Measurements from ENCODE around the gene PRR35.

PRR35 gene

GRCh38 chr16:528111-529011 is 31.8 kb upstream of the PRR35 start:
- DNase-seq (ENCODE audit: low spot score) = no peak

GRCh38 chr16:529012-529575 is 31.1 kb upstream of the PRR35 start:
- no peak for DNase-seq (ENCODE audit: low spot score)

DNA sequence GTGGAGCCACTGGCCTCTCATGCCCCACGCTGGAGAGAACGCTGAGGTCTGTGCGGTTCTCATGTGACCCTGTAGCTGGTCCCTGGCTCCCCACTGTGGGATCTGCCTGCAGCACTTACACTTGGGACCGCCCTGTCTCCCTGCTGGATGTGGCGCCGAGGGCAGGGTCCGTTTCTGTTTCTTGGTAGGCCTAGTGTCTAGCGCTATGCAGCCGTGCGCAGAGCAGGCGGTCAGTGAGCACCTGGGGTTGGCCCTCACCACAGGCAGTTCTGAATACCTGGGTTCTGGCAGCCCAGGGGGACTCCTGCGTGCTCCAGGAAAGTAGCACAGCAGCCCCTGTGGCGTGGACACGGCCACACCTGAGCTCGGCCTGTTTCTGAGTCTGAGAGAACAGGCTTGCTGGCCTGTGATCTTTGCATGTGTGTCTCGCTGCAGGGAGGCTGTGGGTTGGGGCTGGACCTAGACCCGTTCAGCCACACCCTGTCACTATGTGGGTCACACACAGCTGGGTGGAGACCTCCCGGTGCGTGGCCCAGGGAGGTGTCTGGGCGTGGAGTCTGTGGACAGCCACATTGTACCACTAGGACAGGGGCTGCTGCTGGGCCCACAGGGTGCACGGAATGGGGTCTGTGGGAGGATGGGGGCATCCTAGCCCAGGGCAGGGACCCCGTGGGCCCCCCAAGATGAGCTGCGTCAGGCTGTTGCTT is 29.9 kb upstream of the PRR35 start:
- DNase-seq (ENCODE audit: low spot score) = no peak

- no peak for DNase-seq (ENCODE audit: low spot score)
These were observed 28.6 kb upstream of the PRR35 start for GRCh38 chr16:531494-532125.

DNA sequence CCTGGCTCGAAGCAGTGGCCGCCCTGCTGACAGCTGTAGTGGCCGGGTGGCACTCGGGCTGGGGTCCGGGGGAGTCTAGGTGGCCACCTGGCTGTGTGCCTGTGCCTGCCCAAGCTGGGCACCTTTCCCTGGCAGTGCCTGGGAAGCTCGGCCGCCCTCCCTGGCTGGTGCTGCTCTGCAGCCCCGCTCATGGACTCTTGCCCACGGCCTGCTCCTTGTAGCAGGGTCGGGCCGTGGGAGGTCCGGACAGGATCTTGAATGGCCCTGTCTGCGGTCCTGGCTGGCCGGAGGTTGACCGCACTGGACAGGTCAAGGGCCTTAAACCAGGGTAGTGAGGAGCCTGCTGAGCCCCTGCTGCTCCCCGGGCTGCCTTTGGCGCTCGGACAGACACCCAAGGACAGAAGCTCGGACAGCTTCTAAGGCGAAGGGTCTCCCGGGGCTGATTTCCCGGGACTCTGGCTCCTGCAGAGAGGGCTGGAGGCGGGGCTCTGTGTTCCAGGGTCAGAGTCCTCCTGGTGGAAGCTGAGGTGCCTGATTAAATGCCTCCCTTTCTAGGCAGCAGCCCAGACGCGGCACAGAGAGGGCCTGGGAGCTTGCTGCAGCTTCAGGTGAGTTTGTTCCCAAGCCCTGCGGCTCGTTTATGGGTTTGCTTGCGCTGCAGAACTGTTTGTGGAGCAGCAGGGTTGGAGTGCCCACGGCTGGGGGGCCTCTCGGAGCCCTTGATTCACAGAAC is 26.6 kb upstream of the PRR35 start:
- DNase-seq (ENCODE audit: low spot score) = no peak

- no peak for DNase-seq (ENCODE audit: low spot score)
These were observed 26.1 kb upstream of the PRR35 start for GRCh38 chr16:534135-534534.

DNA sequence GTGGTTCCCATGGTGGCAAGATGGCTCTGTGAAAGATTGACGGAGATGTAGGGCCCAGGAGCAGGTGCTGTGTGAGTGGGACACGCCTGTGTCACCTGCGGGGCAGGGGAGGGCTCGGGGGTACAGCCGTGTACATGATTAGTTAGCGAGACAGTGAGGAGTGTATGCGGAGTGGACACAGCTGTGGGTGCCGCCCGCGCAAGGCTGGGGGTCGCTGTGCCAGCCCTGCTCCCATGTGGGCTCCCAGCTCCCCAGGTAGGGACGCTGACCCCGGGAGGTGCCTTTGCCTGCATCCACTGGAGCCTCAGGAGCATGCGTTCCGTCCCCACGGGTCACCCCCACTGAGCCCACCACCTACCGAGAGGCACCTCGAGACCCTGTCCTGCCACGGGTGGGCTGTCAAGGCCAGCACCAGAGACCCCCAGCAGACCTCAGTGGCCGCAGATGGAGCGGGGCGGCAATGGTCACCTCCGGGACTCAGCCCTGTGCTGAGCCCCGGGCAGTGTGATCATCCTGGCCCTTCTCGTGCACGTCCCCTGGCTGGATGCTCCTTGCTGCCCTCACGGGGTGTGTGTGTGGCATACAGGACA is 25.2 kb upstream of the PRR35 start:
- DNase-seq (ENCODE audit: low spot score) = no peak

DNA sequence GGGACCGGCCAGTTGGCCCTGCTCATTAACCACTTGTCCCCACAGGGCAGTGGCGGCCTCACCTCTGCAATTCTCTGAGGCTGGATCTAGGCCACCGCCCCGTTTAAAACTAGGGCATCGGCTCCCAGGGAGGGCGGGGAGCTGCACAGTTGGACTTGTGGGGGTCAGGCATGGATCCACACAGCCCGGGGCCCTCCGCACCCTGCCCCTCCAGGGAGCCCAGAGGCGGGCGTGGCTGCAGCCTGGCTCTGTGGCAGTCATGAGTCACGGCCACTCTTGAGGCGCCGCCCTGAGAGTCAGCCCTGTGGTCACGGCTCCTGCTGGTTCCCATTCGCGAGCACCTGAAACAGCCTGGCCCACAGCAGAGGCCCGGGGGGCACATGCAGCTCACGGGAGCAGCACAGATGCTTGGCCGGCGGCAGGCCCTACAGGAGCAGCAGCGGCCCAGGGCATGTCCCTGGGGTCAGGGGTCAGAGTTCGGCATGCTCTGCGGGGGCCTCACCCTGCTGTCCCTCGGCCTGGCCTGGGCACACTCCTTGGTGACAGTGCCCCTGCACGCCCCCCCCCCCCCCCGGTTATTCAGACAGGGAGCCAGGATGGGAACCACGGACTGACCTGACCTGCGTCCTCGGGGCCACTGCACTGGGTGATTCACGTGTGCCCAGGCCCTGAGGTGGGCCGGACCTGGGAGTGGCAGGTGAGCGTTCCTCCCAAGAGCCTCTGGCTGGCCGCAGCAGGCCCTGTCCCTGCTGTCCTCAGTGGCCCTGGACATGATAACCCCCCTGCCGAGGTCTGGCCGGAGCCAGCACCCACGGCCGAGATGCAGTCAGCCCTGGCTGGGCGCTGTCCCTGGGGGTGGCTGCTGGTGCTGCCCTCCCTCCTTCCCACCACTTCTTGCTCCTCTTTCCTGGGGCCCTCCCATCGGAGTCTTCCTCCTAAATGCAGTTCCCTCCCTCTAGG is 24.5 kb upstream of the PRR35 start:
- no peak for DNase-seq (ENCODE audit: low spot score)

GRCh38 chr16:536746-537145 is 23.4 kb upstream of the PRR35 start:
- no peak for DNase-seq (ENCODE audit: low spot score)

GRCh38 chr16:537415-538335 is 22.5 kb upstream of the PRR35 start:
- no peak for DNase-seq (ENCODE audit: low spot score)

- DNase-seq (ENCODE audit: low spot score) = no peak
These were observed 20.2 kb upstream of the PRR35 start for GRCh38 chr16:539901-540530.

GRCh38 chr16:540645-541340 is 19.4 kb upstream of the PRR35 start:
- DNase-seq (ENCODE audit: low spot score) = no peak

- DNase-seq (ENCODE audit: low spot score) = no peak
These were observed 16.7 kb upstream of the PRR35 start for GRCh38 chr16:543301-544164.

- DNase-seq (ENCODE audit: low spot score) = no peak
These were observed 15.7 kb upstream of the PRR35 start for GRCh38 chr16:544517-544916.

DNA sequence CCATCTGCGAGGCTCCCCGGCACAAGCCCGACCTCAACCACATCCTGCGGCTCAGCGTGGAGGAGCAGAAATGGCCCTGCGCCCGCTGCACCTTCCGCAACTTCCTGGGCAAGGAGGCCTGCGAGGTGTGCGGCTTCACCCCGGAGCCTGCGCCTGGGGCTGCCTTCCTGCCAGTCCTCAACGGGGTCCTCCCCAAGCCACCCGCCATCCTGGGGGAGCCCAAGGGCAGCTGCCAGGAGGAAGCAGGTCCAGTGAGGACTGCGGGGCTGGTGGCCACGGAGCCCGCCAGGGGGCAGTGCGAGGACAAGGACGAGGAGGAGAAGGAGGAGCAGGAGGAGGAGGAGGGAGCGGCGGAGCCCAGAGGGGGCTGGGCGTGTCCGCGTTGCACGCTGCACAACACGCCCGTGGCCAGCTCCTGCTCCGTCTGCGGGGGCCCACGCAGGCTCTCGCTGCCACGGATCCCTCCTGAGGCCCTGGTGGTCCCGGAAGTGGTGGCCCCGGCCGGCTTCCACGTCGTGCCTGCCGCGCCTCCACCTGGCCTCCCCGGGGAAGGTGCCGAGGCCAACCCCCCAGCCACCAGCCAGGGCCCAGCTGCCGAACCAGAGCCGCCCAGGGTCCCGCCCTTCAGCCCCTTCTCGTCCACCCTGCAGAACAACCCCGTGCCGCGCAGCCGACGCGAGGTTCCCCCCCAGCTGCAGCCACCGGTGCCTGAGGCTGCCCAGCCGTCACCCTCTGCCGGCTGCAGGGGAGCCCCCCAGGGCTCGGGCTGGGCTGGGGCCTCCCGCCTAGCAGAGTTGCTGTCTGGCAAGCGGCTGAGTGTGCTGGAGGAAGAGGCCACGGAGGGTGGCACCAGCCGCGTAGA is 13.1 kb upstream of the PRR35 start:
- DNase-seq (ENCODE audit: low spot score) = peak; percentile 63

DNA sequence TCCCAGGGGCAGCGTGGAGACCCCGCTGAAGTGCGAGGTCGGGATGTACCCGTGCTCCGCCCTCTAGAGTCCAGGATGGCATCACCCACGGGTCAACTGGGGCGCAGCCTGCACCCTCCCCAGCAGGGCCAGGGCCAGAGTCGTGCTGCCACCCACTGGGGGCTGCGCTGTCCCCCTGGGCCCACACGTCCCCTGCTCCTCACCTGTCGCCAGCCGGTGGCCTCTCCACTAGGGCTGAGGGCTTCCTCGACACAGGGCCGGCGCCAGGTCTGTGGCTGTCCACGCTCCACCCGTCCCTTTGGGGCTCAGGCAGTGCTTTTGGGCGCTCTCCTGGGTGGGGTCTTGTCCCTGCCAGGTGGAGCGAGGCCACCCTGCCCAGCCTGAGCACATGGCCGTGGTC is 11.6 kb upstream of the PRR35 start:
- DNase-seq (ENCODE audit: low spot score) = no peak
